Right lung (tissue), 10 donors: ENCODE results near the gene NDUFB7. TPM values are rescaled to one million over a fixed set of nuclear protein-coding genes. Genes with fewer than 3 reads are reported as not detected.
"Not testable (repeated sequence)": the region's sequence is repeated elsewhere in the genome, so short reads cannot be mapped to it uniquely, and the experiment has no call there.

Experiments used
- DNase-seq, 2 donors: peaks; one replicate each; pipeline ENCODE4 v3.0.0-alpha.2; 2013
- long read RNA-seq, 8 donors: transcript quantifications; one replicate each; lab custom pipeline, GENCODE V29; 2026
- polyA plus RNA-seq, 5 donors: library from polyadenylated mRNA; unstranded; fragments of 120-200 nt; gene quantifications; one replicate each; pipeline versions ENCODE4 v1.2.1 to v1.2.3, GENCODE V29; 2013; ENCODE audit warnings: inconsistent platforms in 1 of 5, low replicate concordance in 1 of 5; ENCODE audit not compliant: insufficient read length in 5 of 5, insufficient read depth in 1 of 5

NDUFB7 gene
- polyA plus RNA-seq: 100 to 1,000 TPM in 1 of 5 donors, 10 to 100 TPM in 4; 69.6 to 137 (median 76.0) TPM
- long read RNA-seq, donor 1, transcript NDUFB7-201 (3 exons, 531 nt): major isoform, 190 of 200 reads
- long read RNA-seq, donor 1, partial matches to known transcripts: 10 of 200 reads
- long read RNA-seq, donor 1, other reads (novel, unspliced or antisense): 0 of 200 reads
- long read RNA-seq, donor 2, transcript NDUFB7-201 (3 exons, 531 nt): major isoform, 100 of 106 reads
- long read RNA-seq, donor 2, partial matches to known transcripts: 6 of 106 reads
- long read RNA-seq, donor 2, other reads (novel, unspliced or antisense): 0 of 106 reads
- long read RNA-seq, donor 3, transcript NDUFB7-201 (3 exons, 531 nt): major isoform, 142 of 157 reads
- long read RNA-seq, donor 3, partial matches to known transcripts: 15 of 157 reads
- long read RNA-seq, donor 3, other reads (novel, unspliced or antisense): 0 of 157 reads
- long read RNA-seq, donor 4, transcript NDUFB7-201 (3 exons, 531 nt): major isoform, 63 of 68 reads
- long read RNA-seq, donor 4, partial matches to known transcripts: 5 of 68 reads
- long read RNA-seq, donor 4, other reads (novel, unspliced or antisense): 0 of 68 reads
- long read RNA-seq, donor 5, transcript NDUFB7-201 (3 exons, 531 nt): major isoform, 244 of 251 reads
- long read RNA-seq, donor 5, partial matches to known transcripts: 6 of 251 reads
- long read RNA-seq, donor 5, other reads (novel, unspliced or antisense): 0 of 251 reads
- long read RNA-seq, donor 6, transcript NDUFB7-201 (3 exons, 531 nt): major isoform, 174 of 187 reads
- long read RNA-seq, donor 6, partial matches to known transcripts: 12 of 187 reads
- long read RNA-seq, donor 6, other reads (novel, unspliced or antisense): 0 of 187 reads
- long read RNA-seq, donor 7, transcript NDUFB7-201 (3 exons, 531 nt): major isoform, 117 of 117 reads
- long read RNA-seq, donor 7, partial matches to known transcripts: 0 of 117 reads
- long read RNA-seq, donor 7, other reads (novel, unspliced or antisense): 0 of 117 reads
- long read RNA-seq, donor 8, transcript NDUFB7-201 (3 exons, 531 nt): major isoform, 57 of 57 reads
- long read RNA-seq, donor 8, partial matches to known transcripts: 0 of 57 reads
- long read RNA-seq, donor 8, other reads (novel, unspliced or antisense): 0 of 57 reads

DNA sequence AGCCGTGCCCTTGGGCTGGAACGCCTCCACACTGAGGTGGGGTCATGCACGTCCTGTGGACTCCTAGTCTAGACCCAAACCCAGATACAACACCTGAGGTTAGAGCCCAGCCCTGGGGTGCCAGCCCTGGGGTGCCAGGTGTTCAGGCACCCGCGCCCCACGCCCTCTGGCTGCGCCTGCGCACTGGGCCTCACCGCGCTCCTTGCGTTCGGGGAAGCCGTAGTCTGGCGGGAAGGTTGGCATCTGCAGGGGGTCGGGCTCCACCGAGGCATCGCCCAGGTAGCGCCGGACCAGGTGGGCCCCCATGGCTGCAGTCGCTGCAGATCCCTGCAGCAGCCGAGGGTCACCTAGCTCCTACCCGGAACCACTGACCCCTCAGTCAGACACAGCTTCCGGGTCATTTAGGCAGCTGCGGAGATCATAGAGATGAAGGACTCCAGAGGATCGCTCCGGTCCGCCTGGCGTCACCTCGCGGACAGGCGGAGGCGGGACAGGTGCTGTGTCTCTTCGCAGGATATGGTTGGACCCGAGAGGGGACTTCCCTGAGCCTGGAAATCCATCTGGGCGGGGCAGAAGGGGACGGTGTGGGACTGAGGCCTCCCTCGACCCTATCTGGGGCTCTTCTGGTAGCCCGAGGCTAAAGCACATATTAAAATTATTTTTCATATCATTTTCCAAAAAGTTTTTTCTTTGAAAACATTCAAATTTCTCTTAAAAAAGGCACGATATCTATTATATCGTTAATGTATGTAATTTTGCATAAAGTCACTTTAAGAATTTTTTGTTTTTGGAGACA, at the start of gene NDUFB7:
TSS of gene NDUFB7 (minus strand) at position 372 of the 796 bp plus-strand sequence. CDS start at position 306, 66 bp downstream.
- DNase-seq: peak; percentile 84 to 87

- DNase-seq: no peak
These were observed 47.5 kb upstream of the NDUFB7 start for GRCh38 chr19:14619404-14619803.

GRCh38 chr19:14616407-14616806, 44.5 kb upstream of the NDUFB7 start:
- no peak for DNase-seq

GRCh38 chr19:14615623-14616022, 43.8 kb upstream of the NDUFB7 start:
- no peak for DNase-seq

DNA sequence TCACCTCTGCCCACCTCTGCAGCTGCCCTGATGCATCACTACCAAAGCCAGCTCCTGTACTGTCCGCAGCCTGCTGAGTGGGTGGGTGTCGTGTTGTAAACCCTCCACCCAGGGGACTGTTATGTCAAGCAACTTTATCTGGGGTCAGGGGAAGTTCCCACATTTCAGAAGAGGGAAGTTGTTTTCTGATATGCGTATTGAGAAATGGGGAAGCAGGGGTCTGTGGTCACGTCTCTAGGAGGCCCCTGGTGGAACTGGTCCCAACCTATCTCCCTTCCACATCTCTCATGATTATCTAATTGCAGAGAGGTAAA, 42.2 kb upstream of the NDUFB7 start:
- no peak for DNase-seq

DNA sequence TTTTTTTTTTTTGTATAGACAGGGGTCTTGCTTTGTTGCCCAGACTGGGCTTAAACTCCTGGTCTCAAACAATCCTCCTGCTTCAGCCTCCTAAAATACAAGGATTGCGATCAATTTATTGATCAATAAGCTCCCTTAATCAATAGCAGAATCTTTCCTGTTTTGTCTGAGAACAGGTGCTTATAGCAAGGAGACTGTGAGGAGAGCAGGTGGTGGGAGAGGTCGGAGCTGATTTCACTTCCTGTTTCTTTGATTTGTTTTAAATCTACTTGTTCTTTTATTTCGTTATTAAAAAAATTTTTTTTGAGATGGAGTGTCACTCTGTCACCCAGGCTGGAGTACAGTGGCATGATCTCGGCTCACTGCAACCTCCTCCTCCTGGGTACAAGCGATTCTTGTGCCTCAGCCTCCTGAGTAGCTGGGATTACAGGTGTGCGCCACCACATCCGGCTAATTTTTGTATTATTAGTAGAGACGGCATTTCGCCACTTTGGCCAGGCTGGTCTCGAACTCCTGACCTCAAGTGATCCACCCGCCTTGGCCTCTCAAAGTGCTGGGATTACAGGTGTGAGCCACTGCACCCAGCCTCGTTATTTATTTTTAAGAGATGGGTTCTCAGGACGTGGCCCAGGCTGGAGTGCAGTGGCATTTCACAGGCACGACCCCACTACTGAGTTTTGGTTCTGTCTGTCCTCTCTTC, 41.7 kb upstream of the NDUFB7 start:
- not testable (repeated sequence) for DNase-seq

GRCh38 chr19:14612657-14613056, 40.8 kb upstream of the NDUFB7 start:
- DNase-seq: no peak

GRCh38 chr19:14612242-14612641, 40.4 kb upstream of the NDUFB7 start:
- not testable (repeated sequence) for DNase-seq

DNA sequence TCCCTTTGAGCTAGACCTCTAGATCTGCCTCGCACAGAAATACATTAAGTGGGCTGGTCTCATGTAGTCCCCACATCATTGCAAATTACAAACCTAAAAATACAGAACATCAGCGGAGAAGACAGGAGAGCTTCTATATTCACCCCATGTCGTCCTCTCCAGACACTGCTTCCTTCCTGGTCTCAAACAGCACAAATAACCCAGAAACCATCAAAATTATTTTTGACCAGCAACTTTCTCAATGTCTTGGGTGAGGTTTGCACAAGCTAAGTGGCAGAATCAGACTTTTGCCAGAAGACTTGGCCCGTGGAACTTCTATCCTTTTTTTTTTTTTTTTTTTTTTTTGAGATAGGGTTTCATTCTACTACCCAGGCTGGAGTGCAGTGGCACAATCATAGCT, 39.2 kb upstream of the NDUFB7 start:
- DNase-seq: no peak

GRCh38 chr19:14606627-14607026, 34.8 kb upstream of the NDUFB7 start:
- DNase-seq: no peak

DNA sequence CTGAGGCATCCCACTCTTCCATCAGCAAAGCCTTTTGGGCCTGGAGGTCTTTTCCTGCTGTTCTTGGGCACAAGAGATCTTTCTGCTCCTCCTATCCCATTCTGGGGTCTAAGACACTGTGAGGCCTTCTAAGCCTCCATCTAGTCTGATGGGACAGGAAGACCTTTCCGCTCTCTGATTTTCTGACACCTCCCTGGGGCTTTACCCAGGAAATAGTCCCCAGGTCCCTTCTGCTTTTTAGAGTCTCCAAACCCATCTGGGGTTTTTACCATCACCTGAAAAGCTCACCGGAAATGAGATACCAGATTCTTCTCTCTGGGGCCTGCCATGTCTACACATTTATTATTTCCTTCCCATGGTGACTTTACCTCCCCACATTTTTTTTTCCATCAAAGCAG, 32.1 kb upstream of the NDUFB7 start:
- no peak for DNase-seq

GRCh38 chr19:14599548-14600147, 27.8 kb upstream of the NDUFB7 start:
- no peak for DNase-seq

DNA sequence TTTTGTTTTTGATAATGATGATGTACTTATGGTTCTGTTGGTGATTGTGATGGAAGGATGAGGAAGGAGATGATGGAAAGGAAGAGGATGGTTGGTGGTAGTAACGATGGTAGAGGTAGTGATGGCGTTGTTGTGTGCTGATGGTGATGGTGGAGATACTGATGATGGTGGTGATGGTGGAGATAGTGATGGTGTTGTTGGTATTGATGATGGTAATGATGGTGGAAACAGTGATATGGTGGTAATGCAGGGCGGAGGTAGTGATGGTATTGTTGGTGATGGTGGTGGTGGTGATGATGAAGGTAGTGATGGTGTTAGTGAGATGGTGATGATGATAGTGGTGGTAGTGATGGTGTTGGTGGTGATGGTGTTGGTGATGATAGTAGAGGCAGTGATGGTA, 23.7 kb upstream of the NDUFB7 start:
- DNase-seq: no peak

DNA sequence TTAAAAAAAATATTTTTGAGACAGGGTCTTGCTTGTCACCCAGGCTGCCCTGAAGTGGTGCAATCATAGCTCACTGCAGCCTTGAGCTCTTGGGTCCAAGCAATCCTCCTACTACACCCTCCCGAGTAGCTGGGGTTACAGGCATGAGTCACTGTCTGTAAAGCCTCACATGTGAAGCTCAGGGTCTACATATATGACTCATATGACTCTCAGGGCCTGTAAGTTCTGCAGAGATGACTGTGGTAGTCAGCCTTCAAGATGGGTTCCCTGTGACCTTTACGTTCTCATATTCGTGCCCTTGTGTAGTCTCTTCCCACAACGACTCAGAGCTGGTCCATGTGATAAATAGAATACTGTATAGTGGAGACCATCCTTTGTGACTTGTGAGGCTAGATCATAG, 17.6 kb upstream of the NDUFB7 start:
- DNase-seq: not testable (repeated sequence)

DNA sequence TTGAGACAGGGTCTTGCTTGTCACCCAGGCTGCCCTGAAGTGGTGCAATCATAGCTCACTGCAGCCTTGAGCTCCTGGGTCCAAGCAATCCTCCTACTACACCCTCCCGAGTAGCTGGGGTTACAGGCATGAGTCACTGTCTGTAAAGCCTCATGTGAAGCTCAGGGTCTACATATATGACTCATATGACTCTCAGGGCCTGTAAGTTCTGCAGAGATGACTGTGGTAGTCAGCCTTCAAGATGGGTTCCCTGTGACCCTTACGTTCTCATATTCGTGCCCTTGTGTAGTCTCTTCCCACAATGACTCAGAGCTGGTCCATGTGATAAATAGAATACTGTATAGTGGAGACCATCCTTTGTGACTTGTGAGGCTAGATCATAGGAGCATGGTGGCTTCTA, 13.3 kb upstream of the NDUFB7 start:
- DNase-seq: not testable (repeated sequence)

GRCh38 chr19:14584372-14584771, 12.5 kb upstream of the NDUFB7 start:
- DNase-seq: not testable (repeated sequence)

- DNase-seq: no peak
These were observed 11.1 kb upstream of the NDUFB7 start, which contains the start of gene CLEC17A for GRCh38 chr19:14582894-14583340. Gene CLEC17A (plus strand): TSS chr19:14583084. CDS start chr19:14583161, 77 bp downstream.

- DNase-seq: no peak
These were observed 8.9 kb upstream of the NDUFB7 start for GRCh38 chr19:14580623-14581237.

DNA sequence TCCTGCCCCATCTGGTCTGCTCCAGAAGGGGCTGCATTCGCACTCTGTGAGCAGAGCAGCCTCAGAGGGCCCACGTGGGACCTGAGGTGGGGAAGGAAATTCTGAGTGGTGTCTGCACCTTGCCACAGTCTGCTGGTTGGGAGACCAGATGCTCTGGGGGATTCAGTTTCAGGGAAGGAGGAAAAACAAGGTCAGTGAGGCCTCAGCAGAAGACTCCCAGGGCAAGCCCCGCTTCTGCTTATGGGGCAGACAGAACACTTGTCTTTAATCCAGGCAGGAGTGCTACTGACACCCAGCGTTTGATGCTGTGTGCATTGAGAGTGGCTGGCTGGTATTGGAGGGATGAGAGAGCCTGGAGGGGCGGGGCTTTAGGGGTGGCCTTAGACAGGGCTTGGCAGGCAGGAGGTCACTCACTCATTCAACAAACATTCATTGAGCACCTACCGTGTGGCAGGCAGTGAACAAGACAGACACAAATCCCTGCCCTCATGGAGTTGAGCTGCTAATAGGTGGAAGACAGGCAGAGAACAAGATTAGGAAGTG, 6.1 kb upstream of the NDUFB7 start:
- no peak for DNase-seq
